ENCODE data around the gene ZDHHC12. TPM values are rescaled to one million over a fixed set of nuclear protein-coding genes. Genes with fewer than 3 reads are reported as not detected.

Gene ZDHHC12
- total and polyA plus RNA-seq, 4 donors = 22.6 to 103 (median 63.4) TPM

- peaks cover 0 to 11% (median 2%) of the 10 kb centered on the region in 4 donors for H3K36me3 ChIP-seq (ENCODE audit: control insufficient read depth in 4 of 4, insufficient read depth in 4 of 4, low read length in 4 of 4)
- ATAC-seq (ENCODE audit: insufficient read depth, low FRiP score) (no peak), DNase-seq (no peak)
- H3K4me1 ChIP-seq (ENCODE audit: control insufficient read depth in 5 of 5, insufficient read depth in 5 of 5, low read length in 5 of 5) = no peaks in the 10 kb centered on the region
- WGBS, 2 donors = 95% methylated on average over 26 of the region's 26 CpGs
- no peak overlapping the region for H3K4me3 ChIP-seq
- TF ChIP-seq CTCF (IDR thresholded peaks at IDR 0.05; ENCODE audit: control extremely low read depth, extremely low read depth) = no peak
- H3K9me3 ChIP-seq (ENCODE audit: control insufficient read depth in 4 of 4, insufficient read depth in 3 of 4, low read length in 3 of 4) = no peaks in the 10 kb centered on the region
- no peak overlapping the region for H3K9ac ChIP-seq (ENCODE audit: insufficient read depth in 1 of 2, low read length in 2 of 2)
- no peak overlapping the region for H3K27ac ChIP-seq (ENCODE audit: low read depth in 1 of 2, low read length in 1 of 2)
- no peaks in the 10 kb centered on the region for H3K27me3 ChIP-seq (ENCODE audit: control insufficient read depth in 3 of 3, insufficient read depth in 3 of 3, low read length in 2 of 3)
Measured at GRCh38 chr9:128712451-128713410, 11.2 kb downstream of the ZDHHC12 start.

- WGBS, 2 donors = 95 to 96% methylated on average over 8 of the region's 8 CpGs
- DNase-seq (no peak), ATAC-seq (ENCODE audit: insufficient read depth, low FRiP score) (no peak)
Measured at GRCh38 chr9:128707446-128707845, 16.5 kb downstream of the ZDHHC12 start.

GRCh38 chr9:128706671-128707381, 17.1 kb downstream of the ZDHHC12 start:
- ATAC-seq (ENCODE audit: insufficient read depth, low FRiP score) = no peak
- H3K27ac ChIP-seq (ENCODE audit: low read depth in 1 of 2, low read length in 1 of 2) = no peak overlapping the region
- H3K9me3 ChIP-seq (ENCODE audit: control insufficient read depth in 4 of 4, insufficient read depth in 3 of 4, low read length in 3 of 4) = no peaks in the 10 kb centered on the region
- H3K9ac ChIP-seq (ENCODE audit: insufficient read depth in 1 of 2, low read length in 2 of 2) = no peak overlapping the region
- no peaks in the 10 kb centered on the region for H3K27me3 ChIP-seq (ENCODE audit: control insufficient read depth in 3 of 3, insufficient read depth in 3 of 3, low read length in 2 of 3)
- no peak overlapping the region for H3K4me3 ChIP-seq
- WGBS, 2 donors = 86 to 88% methylated on average over 23 of the region's 23 CpGs
- no peak for DNase-seq
- peaks cover 0 to 3% (median 0%) of the 10 kb centered on the region in 4 donors for H3K36me3 ChIP-seq (ENCODE audit: control insufficient read depth in 4 of 4, insufficient read depth in 4 of 4, low read length in 4 of 4)
- TF ChIP-seq CTCF (IDR thresholded peaks at IDR 0.05; ENCODE audit: control extremely low read depth, extremely low read depth) = no peak
- H3K4me1 ChIP-seq (ENCODE audit: control insufficient read depth in 5 of 5, insufficient read depth in 5 of 5, low read length in 5 of 5) = peaks cover 0 to 5% (median 0%) of the 10 kb centered on the region in 5 donors

More at GRCh38 chr9:128707446-128707845, 16.5 kb downstream of the ZDHHC12 start:
- no peaks in the 10 kb centered on the region for H3K27me3 ChIP-seq (ENCODE audit: control insufficient read depth in 3 of 3, insufficient read depth in 3 of 3, low read length in 2 of 3)
- peaks cover 0 to 1% (median 0%) of the 10 kb centered on the region in 5 donors for H3K4me1 ChIP-seq (ENCODE audit: control insufficient read depth in 5 of 5, insufficient read depth in 5 of 5, low read length in 5 of 5)
- no peak overlapping the region for H3K4me3 ChIP-seq
- no peak for TF ChIP-seq CTCF (IDR thresholded peaks at IDR 0.05; ENCODE audit: control extremely low read depth, extremely low read depth)
- no peaks in the 10 kb centered on the region for H3K9me3 ChIP-seq (ENCODE audit: control insufficient read depth in 4 of 4, insufficient read depth in 3 of 4, low read length in 3 of 4)
- no peak overlapping the region for H3K27ac ChIP-seq (ENCODE audit: low read depth in 1 of 2, low read length in 1 of 2)
- H3K36me3 ChIP-seq (ENCODE audit: control insufficient read depth in 4 of 4, insufficient read depth in 4 of 4, low read length in 4 of 4) = peaks cover 0 to 3% (median 0%) of the 10 kb centered on the region in 4 donors
- H3K9ac ChIP-seq (ENCODE audit: insufficient read depth in 1 of 2, low read length in 2 of 2) = no peak overlapping the region
